HFFc6 (cell line): Measurements from ENCODE around the gene SPRED3. TPM values are rescaled to one million over a fixed set of nuclear protein-coding genes. Genes with fewer than 3 reads are reported as not detected.
A peak's percentile ranks its signal among the peaks of the same experiment; 100 is the strongest.
"Not testable (repeated sequence)": the region's sequence is repeated elsewhere in the genome, so short reads cannot be mapped to it uniquely, and the experiment has no call there.

Experiments used
- DNase-seq: peaks from one replicate; pipeline ENCODE4 v3.0.0-alpha.2; 2018
- H3K27ac Mint-ChIP-seq: 2 replicates; pipeline ENCODE4 v1.8.0; 2020; ENCODE audit warnings: mild to moderate bottlenecking, mixed read lengths
- H3K27me3 Mint-ChIP-seq: 2 replicates; pipeline ENCODE4 v1.8.0; 2021; ENCODE audit warnings: mild to moderate bottlenecking, moderate library complexity, mixed read lengths; ENCODE audit not compliant: insufficient read depth
- H3K36me3 Mint-ChIP-seq: 2 replicates; pipeline ENCODE4 v1.8.0; 2021; ENCODE audit warnings: low read depth, mixed read lengths
- H3K4me1 Mint-ChIP-seq: 2 replicates; pipeline ENCODE4 v1.8.0; 2020; ENCODE audit warnings: low read depth, mixed read lengths
- H3K4me3 Mint-ChIP-seq: 2 replicates; pipeline ENCODE4 v1.8.0; 2020; ENCODE audit warnings: mild to moderate bottlenecking, moderate library complexity, mixed read lengths
- H3K9me3 Mint-ChIP-seq: 2 replicates; pipeline ENCODE4 v1.8.0; 2020; ENCODE audit warnings: mild to moderate bottlenecking, mixed read lengths
- total RNA-seq, 6 experiments: library from RNA; stranded (reverse); fragmentation: NEBNext Ultra II Directional; extraction: Animal tissue kit (Norgen Biotek cat#: 25700); gene quantifications; 2 replicates in 1 of 6; 3 replicates in 5 of 6; pipeline ENCODE4 v1.2.3, GENCODE V29; 2021
- TF ChIP-seq, protein P1 (sequence below): fragments of 200-600 bp; sonication (generic); IDR thresholded peaks from 2 replicates; pipeline ENCODE4 v1.5.0; 2021; ENCODE audit warnings: antibody characterized with exemption, mild to moderate bottlenecking

The SPRED3 gene
- total RNA-seq, 6 experiments from 2014 or later, result 11.7 to 15.3 (median 13.1) TPM

DNA sequence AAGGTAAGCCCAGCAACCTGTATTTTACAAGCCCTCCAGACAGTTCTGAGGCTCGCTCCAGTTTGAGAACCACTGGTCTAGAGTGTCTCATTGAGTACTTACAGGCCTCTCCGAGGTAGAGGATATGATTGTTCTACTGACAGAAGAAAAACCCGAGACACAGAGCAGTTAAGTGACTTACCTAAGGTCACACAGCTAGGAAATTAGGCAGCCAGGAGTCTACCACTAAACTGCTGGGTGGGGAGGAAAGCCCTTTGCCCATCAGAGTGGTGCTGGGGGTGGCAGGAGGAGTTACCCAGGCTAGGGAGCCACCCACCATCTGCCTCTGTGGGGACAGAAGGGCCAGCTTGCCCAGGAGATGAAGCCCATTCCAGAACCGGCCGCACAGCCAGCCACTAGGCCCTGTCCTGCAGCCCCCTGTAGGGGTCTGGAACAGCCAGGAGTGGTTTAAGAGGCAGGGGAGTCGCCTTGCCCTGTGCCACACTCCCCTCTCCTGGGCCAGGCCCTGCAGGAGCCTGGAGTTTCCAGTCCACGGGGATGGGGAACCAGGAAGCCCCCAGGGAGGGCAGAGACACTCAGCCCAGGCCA, 36.8 kb downstream of the SPRED3 start:
- no peaks in the 10 kb centered on the region for H3K9me3 Mint-ChIP-seq
- H3K27me3 Mint-ChIP-seq, result peaks cover 16% of the 10 kb centered on the region
- DNase-seq, result no peak
- H3K36me3 Mint-ChIP-seq, result no peaks in the 10 kb centered on the region
- H3K4me1 Mint-ChIP-seq, result no peaks in the 10 kb centered on the region; the same call in 1 of the 2 replicates
- H3K4me3 Mint-ChIP-seq, result no peak overlapping the region
- TF ChIP-seq, protein P1, sequence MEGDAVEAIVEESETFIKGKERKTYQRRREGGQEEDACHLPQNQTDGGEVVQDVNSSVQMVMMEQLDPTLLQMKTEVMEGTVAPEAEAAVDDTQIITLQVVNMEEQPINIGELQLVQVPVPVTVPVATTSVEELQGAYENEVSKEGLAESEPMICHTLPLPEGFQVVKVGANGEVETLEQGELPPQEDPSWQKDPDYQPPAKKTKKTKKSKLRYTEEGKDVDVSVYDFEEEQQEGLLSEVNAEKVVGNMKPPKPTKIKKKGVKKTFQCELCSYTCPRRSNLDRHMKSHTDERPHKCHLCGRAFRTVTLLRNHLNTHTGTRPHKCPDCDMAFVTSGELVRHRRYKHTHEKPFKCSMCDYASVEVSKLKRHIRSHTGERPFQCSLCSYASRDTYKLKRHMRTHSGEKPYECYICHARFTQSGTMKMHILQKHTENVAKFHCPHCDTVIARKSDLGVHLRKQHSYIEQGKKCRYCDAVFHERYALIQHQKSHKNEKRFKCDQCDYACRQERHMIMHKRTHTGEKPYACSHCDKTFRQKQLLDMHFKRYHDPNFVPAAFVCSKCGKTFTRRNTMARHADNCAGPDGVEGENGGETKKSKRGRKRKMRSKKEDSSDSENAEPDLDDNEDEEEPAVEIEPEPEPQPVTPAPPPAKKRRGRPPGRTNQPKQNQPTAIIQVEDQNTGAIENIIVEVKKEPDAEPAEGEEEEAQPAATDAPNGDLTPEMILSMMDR, result no peak
- H3K27ac Mint-ChIP-seq, result no peak overlapping the region

- Mint-ChIP-seq H3K36me3 (no peaks in the 10 kb centered on the region), H3K4me3 (no peak within 1 kb of the TSS), H3K9me3 (no peaks in the 10 kb centered on the region), H3K27me3 (peaks cover 17% of the 10 kb centered on the region), H3K4me1 (no peaks in the 10 kb centered on the region; the same call in 1 of the 2 replicates), H3K27ac (no peak within 1 kb of the TSS)
- TF ChIP-seq, protein P1, result no peak
- no peak for DNase-seq
Measured at GRCh38 chr19:38425810-38426466, 37.4 kb downstream of the SPRED3 start, which contains the start of gene RASGRP4. Gene RASGRP4 (minus strand): TSS chr19:38426219. CDS start chr19:38426091, 128 bp downstream.

DNA sequence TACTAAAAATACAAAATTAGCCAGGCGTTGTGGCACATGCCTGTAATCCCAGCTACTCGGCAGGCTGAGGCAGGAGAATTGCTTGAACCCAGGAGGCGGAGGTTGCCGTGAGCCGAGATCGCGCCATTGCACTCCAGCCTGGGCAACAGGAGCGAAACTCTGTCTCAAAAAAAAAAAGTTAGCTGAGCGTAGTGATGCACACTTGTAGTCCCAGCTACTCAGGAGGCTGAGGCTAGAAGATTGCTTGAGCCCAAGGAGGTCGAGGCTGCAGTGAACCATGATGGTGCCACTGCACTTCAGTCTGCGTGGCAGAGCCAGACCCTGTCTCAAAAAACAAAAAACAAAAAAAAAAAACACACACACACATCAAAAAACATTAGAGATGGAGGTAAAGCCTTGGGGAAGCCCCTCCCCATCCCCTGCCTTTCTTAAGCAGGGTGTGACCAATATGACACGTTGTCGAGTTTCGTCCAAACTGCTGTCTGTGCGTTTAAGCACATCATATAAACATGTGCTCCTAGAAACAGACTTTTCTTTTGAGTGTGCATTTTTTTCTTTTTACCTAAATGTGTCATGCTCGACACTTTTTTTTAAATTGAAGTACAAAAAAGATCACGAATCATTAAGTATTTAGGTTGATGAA, 38.7 kb downstream of the SPRED3 start:
- H3K9me3 Mint-ChIP-seq, H3K36me3 Mint-ChIP-seq, DNase-seq, H3K27ac Mint-ChIP-seq, H3K4me3 Mint-ChIP-seq, H3K4me1 Mint-ChIP-seq: not testable (repeated sequence)
- H3K27me3 Mint-ChIP-seq, result peaks cover 16% of the 10 kb centered on the region

DNA sequence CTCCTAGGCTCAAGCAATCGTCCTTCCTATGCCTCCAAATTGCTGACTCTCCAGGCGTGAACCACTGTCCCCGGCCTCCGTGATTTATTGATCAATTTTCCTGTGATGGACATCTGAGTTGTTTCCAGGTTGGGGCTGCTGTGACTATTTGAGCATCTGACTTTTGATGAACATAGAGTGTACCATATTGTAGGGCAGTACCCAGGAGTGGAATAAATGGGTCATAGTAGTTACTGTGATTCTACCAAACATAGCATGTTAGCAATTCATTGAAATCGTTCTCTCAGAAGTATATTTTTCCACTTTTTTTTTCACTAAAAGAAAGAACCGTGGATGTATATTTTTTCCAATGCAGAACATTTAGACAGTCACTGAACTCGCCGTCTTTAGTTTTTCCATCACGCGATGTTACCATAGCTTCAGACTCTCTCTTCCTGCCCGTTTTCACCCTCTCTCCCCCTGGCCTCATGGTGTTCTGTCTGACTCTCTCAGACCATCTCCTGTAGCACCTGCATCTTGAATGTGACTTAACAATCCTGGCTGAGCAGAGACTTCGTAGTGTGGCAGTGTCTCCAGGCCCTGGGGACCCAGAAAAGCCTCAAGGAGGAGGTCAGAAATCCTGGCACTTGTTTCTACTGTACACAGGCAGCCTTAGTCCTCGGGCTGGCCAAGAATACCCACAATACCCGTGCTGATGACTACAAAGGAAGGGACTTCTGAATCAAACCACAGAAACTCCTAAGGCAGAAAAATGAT, 40.7 kb downstream of the SPRED3 start:
- H3K4me1 Mint-ChIP-seq, result no peaks in the 10 kb centered on the region; the same call in 1 of the 2 replicates
- H3K36me3 Mint-ChIP-seq, result no peaks in the 10 kb centered on the region
- H3K4me3 Mint-ChIP-seq, result no peak overlapping the region
- H3K9me3 Mint-ChIP-seq, result no peaks in the 10 kb centered on the region
- H3K27ac Mint-ChIP-seq, result no peak overlapping the region
- DNase-seq, result peak; percentile 39
- TF ChIP-seq, protein P1, result no peak
- H3K27me3 Mint-ChIP-seq, result peaks cover 14% of the 10 kb centered on the region

- no peak overlapping the region for H3K4me3 Mint-ChIP-seq
- DNase-seq, result no peak
- H3K9me3 Mint-ChIP-seq, result no peaks in the 10 kb centered on the region
- no peak overlapping the region for H3K27ac Mint-ChIP-seq
- no peaks in the 10 kb centered on the region for H3K36me3 Mint-ChIP-seq
- TF ChIP-seq, protein P1, result no peak
- H3K27me3 Mint-ChIP-seq, result peaks cover 12% of the 10 kb centered on the region
- no peaks in the 10 kb centered on the region; the same call in 1 of the 2 replicates for H3K4me1 Mint-ChIP-seq
Measured at GRCh38 chr19:38429811-38430156, 41.3 kb downstream of the SPRED3 start.
